B cell (primary cell): ENCODE data around the gene NTN5. TPM values are rescaled to one million over a fixed set of nuclear protein-coding genes. Genes with fewer than 3 reads are reported as not detected.

Source experiments
- ATAC-seq: fragments of 200-7000 bp; cut with Tn5 transposase; one replicate; pipeline ENCODE4 v1.10.0; 2021; ENCODE audit warnings: low read depth, mild to moderate bottlenecking, moderate number of reproducible peaks, moderate library complexity
- CTCF ChIA-PET: fragments of 350-600 bp; sonication (Branson Sonifier 250); formaldehyde crosslinking; loops from one replicate; lab custom pipeline; 2021; ENCODE audit warnings: antibody characterized with exemption, inconsistent platforms; lab: Charles Lee
- POLR2A ChIA-PET: fragments of 350-600 bp; sonication (Branson Sonifier 250); formaldehyde crosslinking; loops from one replicate; lab custom pipeline; 2021; ENCODE audit warnings: antibody characterized with exemption; lab: Charles Lee
- DNase-seq: peaks from one replicate; pipeline ENCODE4 v3.0.0; 2013
- H2AFZ ChIP-seq: 2 replicates; pipeline ENCODE4 v1.6.1; 2012; ENCODE audit warnings: mild to moderate bottlenecking, low read depth, low read length; ENCODE audit not compliant: insufficient read depth, poor library complexity, severe bottlenecking
- H3K27ac ChIP-seq, 2 donors: 1 replicate in 1 of 2; 2 replicates in 1 of 2; pipeline ENCODE4 v1.5.1; 2012 to 2013; ENCODE audit warnings: low read length in 2 of 2, mild to moderate bottlenecking in 2 of 2, moderate library complexity in 1 of 2
- H3K27me3 ChIP-seq, 4 experiments: fragments of 200-600 bp in 1 of 4; sonication (generic) in 1 of 4; replicated peaks in 1 of 4; 1 replicate in 2 of 4; 2 replicates in 2 of 4; pipeline versions ENCODE4 v1.6.1 to v1.7.0; 2013 to 2016; ENCODE audit warnings: low read length in 3 of 4, mild to moderate bottlenecking in 2 of 4, mixed read lengths in 1 of 4, moderate library complexity in 1 of 4; ENCODE audit not compliant: insufficient read depth in 4 of 4, control insufficient read depth in 3 of 4; ENCODE audit errors: control extremely low read depth in 1 of 4
- H3K36me3 ChIP-seq, 2 experiments: replicated peaks in 1 of 2; 1 replicate in 1 of 2; 2 replicates in 1 of 2; pipeline versions ENCODE4 v1.6.1 to v1.7.1; 2013; ENCODE audit warnings: low read length in 1 of 2; ENCODE audit not compliant: insufficient read depth in 2 of 2, control insufficient read depth in 1 of 2; ENCODE audit errors: control extremely low read depth in 1 of 2, extremely low read depth in 1 of 2
- H3K4me1 ChIP-seq, 2 donors: fragments of 200-600 bp in 1 of 2; sonication (generic) in 1 of 2; 1 replicate in 1 of 2; 2 replicates in 1 of 2; pipeline versions ENCODE4 v1.5.1 to v1.6.1; 2013 to 2017; ENCODE audit warnings: low read length in 2 of 2; ENCODE audit not compliant: control insufficient read depth in 2 of 2, insufficient read depth in 2 of 2
- H3K4me2 ChIP-seq: replicated peaks from 2 replicates; pipeline ENCODE3; 2012; ENCODE audit warnings: mild to moderate bottlenecking, low read depth, low read length; ENCODE audit not compliant: poor library complexity, severe bottlenecking
- H3K4me3 ChIP-seq, 5 experiments: fragments of 200-600 bp in 1 of 5; sonication (generic) in 1 of 5; 1 replicate in 3 of 5; 2 replicates in 2 of 5; pipeline versions ENCODE4 v1.5.1 to v1.7.0; 2011 to 2016; ENCODE audit warnings: low read length in 4 of 5, mild to moderate bottlenecking in 4 of 5, low read depth in 2 of 5, control low read depth in 1 of 5, moderate library complexity in 1 of 5; ENCODE audit not compliant: insufficient read depth in 1 of 5; ENCODE audit errors: control extremely low read depth in 1 of 5, extremely low read depth in 1 of 5
- H3K79me2 ChIP-seq: fragments of 200-600 bp; sonication (generic); one replicate; pipeline ENCODE4 v1.6.0; 2016; ENCODE audit warnings: low read length; ENCODE audit not compliant: control insufficient read depth, insufficient read depth
- H3K9ac ChIP-seq: fragments of 200-600 bp; sonication (generic); 2 replicates; pipeline ENCODE4 v1.6.1; 2017; ENCODE audit warnings: mild to moderate bottlenecking, low read length, moderate library complexity
- H3K9me3 ChIP-seq, 3 donors: one replicate each; pipeline versions ENCODE4 v1.6.1 to v1.7.1; 2013; ENCODE audit warnings: low read length in 2 of 3; ENCODE audit not compliant: control insufficient read depth in 2 of 3, insufficient read depth in 1 of 3; ENCODE audit errors: control extremely low read depth in 1 of 3
- H4K20me1 ChIP-seq: 2 replicates; pipeline ENCODE4 v1.6.0; 2012; ENCODE audit warnings: mild to moderate bottlenecking, low read length; ENCODE audit not compliant: insufficient read depth, control insufficient read depth, poor library complexity, severe bottlenecking
- H3K27ac Mint-ChIP-seq: one replicate; pipeline ENCODE4 v1.8.0; 2021; ENCODE audit warnings: mixed read lengths
- H3K27me3 Mint-ChIP-seq: one replicate; pipeline ENCODE4 v1.8.0; 2021; ENCODE audit warnings: mixed read lengths
- H3K4me1 Mint-ChIP-seq: one replicate; pipeline ENCODE4 v1.8.0; 2021; ENCODE audit warnings: mixed read lengths
- H3K4me3 Mint-ChIP-seq: one replicate; pipeline ENCODE4 v1.8.0; 2021; ENCODE audit warnings: mixed read lengths
- H3K9me3 Mint-ChIP-seq: one replicate; pipeline ENCODE4 v1.8.0; 2022; ENCODE audit warnings: mixed read lengths; ENCODE audit not compliant: insufficient read depth
- EZH2 ChIP-seq: IDR thresholded peaks from 2 replicates; pipeline ENCODE4 v1.6.1; 2012; ENCODE audit warnings: borderline replicate concordance, low read depth, mild to moderate bottlenecking, moderate library complexity, low read length; ENCODE audit not compliant: insufficient read depth, poor library complexity, severe bottlenecking
- WGBS: methylation state at CpG from one replicate; pipeline ENCODE4 v1.1.5; 2013; ENCODE audit warnings: missing lambda C conversion rate; ENCODE audit not compliant: insufficient coverage; 5-methylcytosine and 5-hydroxymethylcytosine counted together
- intact Hi-C: fragments of 100-400 bp; cut with micrococcal nuclease; formaldehyde crosslinking; loops from one replicate; pipeline ENCODE4 v1.10.0; 2022
- polyA plus RNA-seq: library from polyadenylated mRNA; depleted of rRNA; stranded (reverse); fragments of >200 nt; gene quantifications from 2 replicates; pipeline ENCODE4 v1.2.3, GENCODE V29; 2012
- total RNA-seq, 2 donors: library from RNA; stranded (reverse); fragments of 120-200 nt in 1 of 2; gene quantifications; 1 replicate in 1 of 2; 2 replicates in 1 of 2; pipeline versions ENCODE4 v1.2.3 to v1.2.4, GENCODE V29; 2013 to 2022
- TF ChIP-seq, protein P1 (sequence below): fragments of 200-600 bp; IDR thresholded peaks from one replicate; pipeline ENCODE4 v1.8.0; 2022; ENCODE audit warnings: antibody characterized with exemption, mild to moderate bottlenecking

NTN5 gene
- total and polyA plus RNA-seq, 2 donors (not counting 1 experiment from before 2014, with no cell fraction given) = 1.2 to 1.8 TPM

DNA sequence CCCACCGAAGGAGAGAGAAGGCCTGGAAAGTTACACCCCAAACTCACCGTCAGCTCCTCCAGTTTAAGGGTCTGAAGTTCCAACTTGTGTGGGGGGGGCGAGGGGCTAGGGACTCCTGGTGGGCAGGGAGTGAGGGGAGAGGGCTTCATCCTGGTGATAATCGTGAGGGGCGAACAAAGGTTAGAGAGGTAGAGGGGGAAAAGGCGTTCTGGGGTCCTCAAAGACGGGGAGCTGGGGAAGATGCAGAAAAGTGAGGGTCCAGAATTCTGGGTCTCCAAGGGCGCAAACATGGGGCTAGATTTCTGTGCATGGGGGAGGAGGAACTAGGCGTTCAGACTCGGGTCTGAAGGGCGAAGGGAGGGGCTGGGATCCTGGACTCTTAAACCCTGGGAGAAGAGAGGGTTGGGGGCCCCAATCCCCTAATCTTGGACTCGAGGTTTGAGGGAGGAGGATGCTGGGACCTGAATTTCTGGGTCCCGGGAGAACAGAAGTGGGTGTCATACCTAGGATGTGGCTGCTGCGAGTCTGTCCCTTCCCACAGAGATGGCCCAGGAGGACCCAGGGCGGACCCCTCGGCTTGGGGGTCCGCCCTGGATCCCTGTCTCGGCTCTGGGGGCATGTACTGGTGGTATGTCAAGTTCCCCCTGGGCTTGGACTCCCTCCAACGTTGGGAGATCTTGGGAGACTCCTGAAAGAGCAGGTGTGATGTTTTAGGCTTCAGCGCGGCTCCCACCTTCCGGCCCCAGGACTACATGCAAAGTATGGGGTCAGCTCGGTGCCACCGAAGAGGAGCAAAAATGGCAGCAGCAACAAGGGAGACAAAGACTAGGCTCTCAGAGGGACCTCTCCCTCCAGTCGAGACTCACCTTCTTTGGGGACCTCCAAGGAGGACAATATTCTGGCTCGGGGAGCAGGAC, 42.2 kb upstream of the NTN5 start:
- H4K20me1 ChIP-seq = no peaks in the 10 kb centered on the region
- WGBS = 65% methylated on average over 23 of the region's 26 CpGs
- ATAC-seq (no peak), DNase-seq (no peak)
- peaks cover 14 to 22% of the 10 kb centered on the region in 2 donors for H3K4me1 ChIP-seq
- H3K9ac ChIP-seq = peak overlapping the region; percentile 86
- Mint-ChIP-seq H3K9me3 (no peaks in the 10 kb centered on the region), H3K4me3 (peak overlapping the region; percentile 89), H3K27ac (peak overlapping the region; percentile 82), H3K27me3 (no peaks in the 10 kb centered on the region), H3K4me1 (peaks cover 21% of the 10 kb centered on the region)
- H3K36me3 ChIP-seq = no peaks in the 10 kb centered on the region
- intact Hi-C loops = loop anchor here (1.0 kb wide), 7 partner anchors 23 to 185 kb away; partner anchors contain the start of genes CA11, NUCB1, RPL18 and SPHK2
- H3K27me3 ChIP-seq = no peaks in the 10 kb centered on the region
- H3K9me3 ChIP-seq = no peaks in the 10 kb centered on the region
- H3K79me2 ChIP-seq = peaks cover 5% of the 10 kb centered on the region
- H3K4me3 ChIP-seq = peak overlapping the region; percentile 39 to 86 (median 67)
- H3K4me2 ChIP-seq = peak overlapping the region; percentile 97
- POLR2A ChIA-PET = no interaction called here
- TF ChIP-seq, protein P1, sequence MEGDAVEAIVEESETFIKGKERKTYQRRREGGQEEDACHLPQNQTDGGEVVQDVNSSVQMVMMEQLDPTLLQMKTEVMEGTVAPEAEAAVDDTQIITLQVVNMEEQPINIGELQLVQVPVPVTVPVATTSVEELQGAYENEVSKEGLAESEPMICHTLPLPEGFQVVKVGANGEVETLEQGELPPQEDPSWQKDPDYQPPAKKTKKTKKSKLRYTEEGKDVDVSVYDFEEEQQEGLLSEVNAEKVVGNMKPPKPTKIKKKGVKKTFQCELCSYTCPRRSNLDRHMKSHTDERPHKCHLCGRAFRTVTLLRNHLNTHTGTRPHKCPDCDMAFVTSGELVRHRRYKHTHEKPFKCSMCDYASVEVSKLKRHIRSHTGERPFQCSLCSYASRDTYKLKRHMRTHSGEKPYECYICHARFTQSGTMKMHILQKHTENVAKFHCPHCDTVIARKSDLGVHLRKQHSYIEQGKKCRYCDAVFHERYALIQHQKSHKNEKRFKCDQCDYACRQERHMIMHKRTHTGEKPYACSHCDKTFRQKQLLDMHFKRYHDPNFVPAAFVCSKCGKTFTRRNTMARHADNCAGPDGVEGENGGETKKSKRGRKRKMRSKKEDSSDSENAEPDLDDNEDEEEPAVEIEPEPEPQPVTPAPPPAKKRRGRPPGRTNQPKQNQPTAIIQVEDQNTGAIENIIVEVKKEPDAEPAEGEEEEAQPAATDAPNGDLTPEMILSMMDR = no peak
- no peak for TF ChIP-seq EZH2
- peak overlapping the region; percentile 67 to 76 for H3K27ac ChIP-seq
- H2AFZ ChIP-seq = peak overlapping the region; percentile 96
- CTCF ChIA-PET = interaction anchor here (1.5 to 1.6 kb wide), 3 partner anchors 11 to 24 kb away, joined by 3 to 5 read pairs (median 3); no protein-coding TSS in a partner anchor
